GM18868 (cell line): ENCODE results near the gene TCEAL7.
"Not testable (repeated sequence)": the region's sequence is repeated elsewhere in the genome, so short reads cannot be mapped to it uniquely, and the experiment has no call there.

Experiments used
- ATAC-seq: cut with Tn5 transposase; IDR thresholded peaks from one replicate; pipeline ENCODE4 v1.9.1; 2021; ENCODE audit warnings: mild to moderate bottlenecking, moderate library complexity; ENCODE audit not compliant: unreplicated experiment

TCEAL7 gene, protein sequence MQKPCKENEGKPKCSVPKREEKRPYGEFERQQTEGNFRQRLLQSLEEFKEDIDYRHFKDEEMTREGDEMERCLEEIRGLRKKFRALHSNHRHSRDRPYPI

GRCh38 chrX:103329991-103330390, at the start of gene TCEAL7:
TSS of gene TCEAL7 (plus strand) at chrX:103330239. CDS start at chrX:103331404, 1,165 bp downstream.
- ATAC-seq = no peak

GRCh38 chrX:103293118-103293517, 36.9 kb upstream of the TCEAL7 start:
- ATAC-seq = no peak

DNA sequence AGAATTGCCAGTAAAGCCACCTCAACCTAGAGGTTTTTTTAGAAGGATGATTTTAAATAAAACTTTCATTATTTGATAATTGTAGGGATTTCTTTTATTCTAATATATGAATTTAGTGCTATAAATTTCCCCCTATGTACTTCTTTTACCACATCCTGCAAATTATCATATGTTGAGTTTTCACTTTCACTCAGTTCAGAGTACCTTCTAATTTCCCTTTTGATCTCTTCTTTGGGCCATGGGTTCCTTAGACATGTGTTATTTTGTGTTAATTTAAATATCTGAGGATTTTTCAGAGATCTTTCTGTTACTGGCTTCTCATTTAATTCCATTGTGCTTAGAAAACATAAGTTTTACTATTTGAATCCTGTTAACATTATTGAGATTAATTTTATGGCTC, 25.3 kb upstream of the TCEAL7 start:
- no peak for ATAC-seq

DNA sequence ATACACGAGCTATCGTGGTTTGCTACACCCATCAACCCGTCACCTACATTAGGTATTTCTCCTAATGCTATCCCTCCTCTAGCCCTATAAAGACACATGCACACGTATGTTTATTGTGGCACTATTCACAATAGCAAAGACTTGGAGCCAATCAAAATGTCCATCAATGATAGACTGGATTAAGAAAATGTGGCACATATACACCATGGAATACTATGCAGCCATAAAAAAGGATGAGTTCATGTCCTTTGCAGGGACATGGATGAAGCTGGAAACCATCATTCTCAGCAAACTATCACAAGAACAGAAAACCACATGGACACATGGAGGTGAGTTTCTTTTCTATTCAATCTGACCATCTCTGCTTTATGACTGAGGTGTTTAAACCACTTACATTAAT, 24.4 kb upstream of the TCEAL7 start:
- ATAC-seq = not testable (repeated sequence)

GRCh38 chrX:103309860-103310554, 20.0 kb upstream of the TCEAL7 start:
- ATAC-seq = peak; percentile 10

GRCh38 chrX:103310555-103311398, 19.3 kb upstream of the TCEAL7 start, which contains the start of gene BEX2:
TSS of gene BEX2 (minus strand) at chrX:103310990. CDS start at chrX:103309976, 1,014 bp downstream.
- peak; percentile 99 for ATAC-seq

- ATAC-seq = no peak
Measured at GRCh38 chrX:103311399-103311780, 18.6 kb upstream of the TCEAL7 start.

- no peak for ATAC-seq
Measured at GRCh38 chrX:103330681-103331288, 746 bp downstream of the TCEAL7 start.

- ATAC-seq = no peak
Measured at GRCh38 chrX:103338663-103339062, 8.6 kb downstream of the TCEAL7 start.

DNA sequence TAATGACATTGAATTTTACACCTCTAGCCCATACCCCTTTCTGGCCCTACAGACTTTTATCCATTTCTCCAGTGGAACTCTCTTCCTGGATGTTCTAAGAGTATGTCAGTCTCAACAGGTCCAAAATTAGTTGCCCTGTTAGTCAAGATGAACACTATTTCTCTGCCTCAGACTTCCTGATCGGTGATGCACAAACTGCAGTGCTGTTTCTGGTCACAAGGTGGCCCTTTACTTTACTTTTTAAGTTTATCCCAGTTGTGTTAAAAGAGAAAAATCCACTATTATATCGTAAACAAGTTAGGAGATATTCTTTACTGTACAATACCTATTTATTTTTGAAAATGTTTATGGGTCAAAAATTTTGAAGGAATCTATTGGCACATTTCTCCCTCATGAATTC, 13.1 kb downstream of the TCEAL7 start:
- no peak for ATAC-seq

- ATAC-seq = no peak
Measured at GRCh38 chrX:103344606-103345005, 14.6 kb downstream of the TCEAL7 start.

GRCh38 chrX:103347682-103348397, 17.8 kb downstream of the TCEAL7 start:
- no peak for ATAC-seq

GRCh38 chrX:103356130-103356798, 26.2 kb downstream of the TCEAL7 start, which contains the start of gene TCEAL9:
TSS of gene TCEAL9 (plus strand) at chrX:103356506. CDS start at chrX:103357685, 1,179 bp downstream.
- peak; percentile 81 for ATAC-seq

DNA sequence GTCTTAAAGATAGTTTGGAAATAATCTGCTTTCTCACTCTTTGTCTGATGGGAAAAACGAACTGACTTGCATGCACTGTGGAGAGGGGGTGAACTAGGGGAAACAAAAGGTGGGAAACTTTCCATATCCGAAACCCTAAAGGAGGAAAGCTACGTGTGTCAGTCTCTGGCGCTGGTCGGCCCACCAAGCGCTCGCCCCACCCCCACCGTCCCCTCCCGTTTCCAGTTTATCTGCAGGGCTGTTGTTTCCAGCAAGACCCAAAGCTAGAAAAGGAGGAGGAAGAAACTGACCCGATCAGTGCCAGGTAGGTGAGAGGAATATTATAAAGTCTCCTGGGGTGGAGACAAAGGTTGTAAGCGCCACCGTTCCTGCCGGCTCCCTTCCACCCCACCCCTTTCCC, 26.8 kb downstream of the TCEAL7 start:
- peak; percentile 33 for ATAC-seq

- no peak for ATAC-seq
Measured at GRCh38 chrX:103357871-103358270, 27.8 kb downstream of the TCEAL7 start.

- not testable (repeated sequence) for ATAC-seq
Measured at GRCh38 chrX:103359605-103360004, 29.6 kb downstream of the TCEAL7 start.

DNA sequence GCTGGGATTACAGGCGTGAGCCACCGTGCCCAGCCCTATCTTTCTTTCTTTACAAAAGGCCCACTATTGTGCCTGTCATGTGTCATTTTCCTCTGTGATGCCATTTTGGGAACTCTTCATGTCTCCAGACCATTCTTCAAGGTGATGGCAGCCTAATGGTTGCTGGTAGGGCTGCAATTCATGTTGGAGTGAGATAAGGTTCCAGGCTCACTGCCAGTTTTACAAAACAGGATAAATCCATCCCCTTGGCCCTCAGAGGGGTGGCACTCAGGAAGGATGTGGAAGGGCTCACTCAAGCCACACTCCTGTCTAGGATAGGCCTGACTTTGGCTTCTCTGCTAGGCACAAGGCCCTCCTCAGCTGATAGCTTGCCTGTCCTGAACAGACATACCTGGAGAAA, 30.1 kb downstream of the TCEAL7 start:
- no peak for ATAC-seq

GRCh38 chrX:103360916-103361315, 30.9 kb downstream of the TCEAL7 start:
- no peak for ATAC-seq

DNA sequence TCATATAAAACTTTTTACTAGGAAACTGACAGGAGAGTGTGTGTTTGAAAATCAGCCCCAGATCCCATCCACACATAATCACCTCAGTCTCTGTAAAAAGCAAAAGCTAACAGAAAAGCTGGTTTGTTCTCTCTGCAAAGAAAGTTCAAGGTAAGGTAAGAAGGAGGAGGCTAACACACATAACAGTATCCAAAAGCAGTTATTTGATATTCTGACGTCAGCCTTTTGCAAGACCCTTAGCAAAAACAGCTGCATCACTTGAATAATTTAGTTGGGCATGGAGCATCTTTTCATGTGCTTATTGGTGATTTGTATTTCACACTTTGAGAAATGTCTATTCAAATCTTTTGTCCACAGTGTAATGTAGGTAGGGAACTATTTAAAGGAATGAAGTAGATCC, 31.8 kb downstream of the TCEAL7 start:
- no peak for ATAC-seq

DNA sequence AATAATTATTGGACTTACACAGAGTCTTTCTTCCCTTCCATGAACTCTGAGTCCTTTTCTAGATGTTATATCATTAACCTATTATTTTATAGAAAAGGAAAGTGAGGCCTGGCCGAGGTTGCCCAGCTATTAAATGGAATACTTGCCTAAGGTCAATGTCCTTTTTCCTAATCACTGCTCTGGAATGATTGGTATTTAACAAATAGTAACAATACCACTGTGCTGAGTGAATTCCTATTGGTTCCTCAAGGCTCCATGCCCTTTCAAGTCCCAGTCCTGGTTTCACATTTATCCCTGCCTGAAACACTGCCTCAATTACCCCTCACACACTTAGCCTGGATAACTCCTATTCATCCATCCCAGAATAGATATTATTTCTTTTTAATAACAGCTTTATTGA, 32.4 kb downstream of the TCEAL7 start:
- ATAC-seq = no peak
